ENCODE data around the gene NTM. TPM values are rescaled to one million over a fixed set of nuclear protein-coding genes. Genes with fewer than 3 reads are reported as not detected.
A peak's percentile ranks its signal among the peaks of the same experiment; 100 is the strongest.

Gene NTM
- total RNA-seq, 1 donor from 2014 or later = 2.9 TPM

GRCh38 chr11:132319419-132319818 is 949.0 kb downstream of the NTM start:
- DNase-seq (ENCODE audit: low spot score) = peak; percentile 55

GRCh38 chr11:132330515-132330914 is 960.1 kb downstream of the NTM start:
- no peak for DNase-seq (ENCODE audit: low spot score)

- DNase-seq (ENCODE audit: low spot score) = peak; percentile 55
Observed at GRCh38 chr11:132332521-132332920, 962.1 kb downstream of the NTM start.

- peak; percentile 72 for DNase-seq (ENCODE audit: low spot score)
Observed at GRCh38 chr11:132334769-132335280, 964.4 kb downstream of the NTM start.

- DNase-seq (ENCODE audit: low spot score) = peak; percentile 73
Observed at GRCh38 chr11:132335311-132335710, 964.9 kb downstream of the NTM start.

GRCh38 chr11:132336781-132337535 is 966.5 kb downstream of the NTM start:
- DNase-seq (ENCODE audit: low spot score) = peak; percentile 55

- no peak for DNase-seq (ENCODE audit: low spot score)
Observed at GRCh38 chr11:132337819-132338416, 967.5 kb downstream of the NTM start.

GRCh38 chr11:132342408-132342807 is 972.0 kb downstream of the NTM start:
- no peak for DNase-seq (ENCODE audit: low spot score)

- DNase-seq (ENCODE audit: low spot score) = no peak
Observed at GRCh38 chr11:132343445-132344175, 973.2 kb downstream of the NTM start.

GRCh38 chr11:132346558-132347148 is 976.2 kb downstream of the NTM start:
- DNase-seq (ENCODE audit: low spot score) = no peak

GRCh38 chr11:132347156-132348090 is 977.0 kb downstream of the NTM start:
- no peak for DNase-seq (ENCODE audit: low spot score)

- DNase-seq (ENCODE audit: low spot score) = no peak
Observed at GRCh38 chr11:132349811-132350733, 979.7 kb downstream of the NTM start.

- no peak for DNase-seq (ENCODE audit: low spot score)
Observed at GRCh38 chr11:132351050-132351449, 980.6 kb downstream of the NTM start.

GRCh38 chr11:132352497-132352896 is 982.1 kb downstream of the NTM start:
- no peak for DNase-seq (ENCODE audit: low spot score)

GRCh38 chr11:132353255-132353654 is 982.8 kb downstream of the NTM start:
- no peak for DNase-seq (ENCODE audit: low spot score)

- DNase-seq (ENCODE audit: low spot score) = no peak
Observed at GRCh38 chr11:132357811-132358572, 987.6 kb downstream of the NTM start.

GRCh38 chr11:132358573-132358953 is 988.1 kb downstream of the NTM start:
- DNase-seq (ENCODE audit: low spot score) = no peak

- no peak for DNase-seq (ENCODE audit: low spot score)
Observed at GRCh38 chr11:132361011-132361550, 990.7 kb downstream of the NTM start.

Data from mesenteric fat pad (tissue), 1 donor.